ENCODE data around the gene GLIS1. TPM values are rescaled to one million over a fixed set of nuclear protein-coding genes. Genes with fewer than 3 reads are reported as not detected.

Gene GLIS1
- total RNA-seq, 1 donor from 2014 or later, result 17.4 TPM

DNA sequence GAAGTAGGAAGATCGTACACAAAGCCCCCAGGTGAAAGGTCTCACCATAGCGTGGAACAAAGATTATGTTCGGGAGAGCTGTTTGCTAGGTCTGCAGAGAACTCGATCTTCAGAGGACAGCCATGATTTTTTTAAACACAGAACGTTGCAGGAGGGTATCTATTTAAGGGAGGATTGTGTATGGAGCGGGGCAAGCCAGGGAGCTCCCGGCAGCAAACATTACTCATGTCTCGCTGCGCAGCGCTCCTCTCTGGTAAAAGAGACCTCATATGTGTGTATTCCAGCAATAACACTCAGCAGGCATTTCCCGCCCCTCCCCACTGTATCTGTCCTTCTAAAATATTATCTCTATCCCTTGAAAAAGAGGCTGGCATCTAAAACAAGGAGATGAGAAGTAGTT is 2.7 kb downstream of the GLIS1 start:
- DNase-seq (ENCODE audit: low spot score), result no peak
- H3K4me1 Mint-ChIP-seq (ENCODE audit: low read depth), result peaks cover 82% of the 10 kb centered on the region
- H3K9me3 Mint-ChIP-seq (ENCODE audit: low read depth), result no peaks in the 10 kb centered on the region
- no peaks in the 10 kb centered on the region for H3K36me3 Mint-ChIP-seq (ENCODE audit: low read depth)
- no peak for TF ChIP-seq CTCF (IDR thresholded peaks at IDR 0.05)
- no peaks in the 10 kb centered on the region for H3K27me3 Mint-ChIP-seq (ENCODE audit: low read depth)
- H3K4me3 Mint-ChIP-seq (ENCODE audit: unreplicated experiment), result peak overlapping the region; percentile 66
- H3K27ac Mint-ChIP-seq (ENCODE audit: unreplicated experiment), result peak overlapping the region; percentile 97

DNA sequence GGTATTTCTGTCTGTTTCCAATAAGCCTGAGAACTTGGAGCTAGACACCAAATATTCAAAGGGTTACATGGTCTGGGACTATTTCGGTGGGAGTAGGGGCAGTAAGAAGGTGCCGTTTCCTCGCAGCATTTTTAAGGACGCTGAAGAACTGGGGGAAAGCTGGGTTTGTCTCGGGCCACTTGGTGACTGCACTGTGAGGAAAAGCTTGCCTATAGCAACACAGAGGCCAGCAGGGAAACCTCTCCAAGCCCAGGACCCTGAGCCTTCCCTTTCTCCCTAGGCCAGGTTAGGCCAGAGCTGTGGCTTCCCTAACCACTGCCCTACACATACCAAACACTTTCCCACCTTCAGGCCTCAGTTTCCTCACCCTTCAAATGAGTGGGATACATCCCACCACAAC is 3.3 kb downstream of the GLIS1 start:
- peak overlapping the region; percentile 66 for H3K4me3 Mint-ChIP-seq (ENCODE audit: unreplicated experiment)
- peak overlapping the region; percentile 97 for H3K27ac Mint-ChIP-seq (ENCODE audit: unreplicated experiment)
- DNase-seq (ENCODE audit: low spot score), result no peak
- no peak for TF ChIP-seq CTCF (IDR thresholded peaks at IDR 0.05)
- H3K4me1 Mint-ChIP-seq (ENCODE audit: low read depth), result peaks cover 82% of the 10 kb centered on the region
- H3K9me3 Mint-ChIP-seq (ENCODE audit: low read depth), result no peaks in the 10 kb centered on the region
- no peaks in the 10 kb centered on the region for H3K27me3 Mint-ChIP-seq (ENCODE audit: low read depth)
- H3K36me3 Mint-ChIP-seq (ENCODE audit: low read depth), result no peaks in the 10 kb centered on the region

GRCh38 chr1:53735261-53735660 is 3.7 kb downstream of the GLIS1 start:
- peak overlapping the region; percentile 97 for H3K27ac Mint-ChIP-seq (ENCODE audit: unreplicated experiment)

DNA sequence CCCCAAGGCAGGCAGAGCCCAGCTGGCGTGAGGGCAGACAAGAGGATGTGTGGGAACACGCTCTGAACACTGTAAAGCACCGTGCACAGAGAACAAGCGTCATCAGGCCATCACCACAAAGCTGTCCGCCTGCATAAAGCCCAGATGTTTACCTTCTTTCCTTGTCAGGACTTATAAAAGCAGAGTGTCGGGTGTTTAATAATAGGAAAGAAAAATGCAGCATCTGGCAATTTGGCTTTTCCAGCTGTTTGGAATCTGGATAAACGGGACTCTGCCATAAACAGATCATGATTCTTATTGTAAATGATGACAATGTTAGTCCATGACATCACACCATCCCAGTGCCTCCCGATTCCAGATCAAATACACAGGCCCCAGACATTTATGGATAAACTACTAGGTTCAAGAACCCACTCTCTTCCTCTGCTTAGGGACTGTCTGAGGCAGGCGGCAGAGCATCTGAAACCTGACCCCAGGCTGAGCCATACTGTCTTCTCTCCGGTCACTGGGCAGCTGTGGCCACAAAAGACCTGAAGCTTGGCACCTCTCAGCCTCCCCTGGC is 4.2 kb downstream of the GLIS1 start:
- TF ChIP-seq CTCF (IDR thresholded peaks at IDR 0.05), result no peak
- no peak for DNase-seq (ENCODE audit: low spot score)
- H3K4me3 Mint-ChIP-seq (ENCODE audit: unreplicated experiment), result peak overlapping the region; percentile 66
- H3K36me3 Mint-ChIP-seq (ENCODE audit: low read depth), result no peaks in the 10 kb centered on the region
- peak overlapping the region; percentile 97 for H3K27ac Mint-ChIP-seq (ENCODE audit: unreplicated experiment)
- no peaks in the 10 kb centered on the region for H3K27me3 Mint-ChIP-seq (ENCODE audit: low read depth)
- H3K4me1 Mint-ChIP-seq (ENCODE audit: low read depth), result peaks cover 82% of the 10 kb centered on the region
- H3K9me3 Mint-ChIP-seq (ENCODE audit: low read depth), result no peaks in the 10 kb centered on the region

More at GRCh38 chr1:53735261-53735660, 3.7 kb downstream of the GLIS1 start:
- Mint-ChIP-seq H3K27me3 (ENCODE audit: low read depth) (no peaks in the 10 kb centered on the region), H3K4me1 (ENCODE audit: low read depth) (peaks cover 82% of the 10 kb centered on the region), H3K9me3 (ENCODE audit: low read depth) (no peaks in the 10 kb centered on the region), H3K36me3 (ENCODE audit: low read depth) (no peaks in the 10 kb centered on the region), H3K4me3 (ENCODE audit: unreplicated experiment) (peak overlapping the region; percentile 66)
- TF ChIP-seq CTCF (IDR thresholded peaks at IDR 0.05), result no peak
- DNase-seq (ENCODE audit: low spot score), result no peak

DNA sequence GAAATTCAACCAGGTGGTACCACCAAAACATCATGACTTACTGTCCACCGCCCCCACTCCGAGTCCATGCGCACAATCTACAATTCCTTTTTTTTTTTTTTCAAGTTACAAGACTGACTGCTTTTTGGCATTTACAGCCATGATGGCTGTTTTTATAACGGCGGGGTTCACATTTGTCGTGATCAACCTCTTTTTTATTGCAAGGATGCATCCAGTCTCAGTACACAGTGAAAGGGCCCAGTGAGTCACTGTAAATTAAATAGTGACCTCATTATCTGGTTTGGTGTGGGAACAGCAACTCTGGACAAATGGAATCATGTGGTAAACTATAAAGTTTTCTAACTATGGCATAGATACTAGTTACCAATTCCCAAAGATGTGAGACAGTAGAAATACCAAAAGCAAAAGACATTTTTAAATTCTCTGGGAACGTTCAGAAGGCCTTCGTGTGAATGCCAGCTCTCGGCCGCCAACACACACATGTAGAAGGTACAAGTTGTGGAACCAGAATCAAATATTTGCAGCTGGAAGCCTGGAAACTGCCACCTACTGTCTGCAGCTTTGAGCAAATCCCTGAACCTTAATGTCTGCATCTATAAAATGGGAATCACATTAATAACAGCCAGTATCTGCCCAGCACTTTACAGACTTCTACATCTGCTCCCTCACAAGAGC is 4.9 kb downstream of the GLIS1 start:
- TF ChIP-seq CTCF (IDR thresholded peaks at IDR 0.05), result peak; percentile 50
- Mint-ChIP-seq H3K27me3 (ENCODE audit: low read depth) (no peaks in the 10 kb centered on the region), H3K4me1 (ENCODE audit: low read depth) (peaks cover 85% of the 10 kb centered on the region), H3K36me3 (ENCODE audit: low read depth) (no peaks in the 10 kb centered on the region), H3K4me3 (ENCODE audit: unreplicated experiment) (peak overlapping the region; percentile 66), H3K27ac (ENCODE audit: unreplicated experiment) (peak overlapping the region; percentile 97), H3K9me3 (ENCODE audit: low read depth) (no peaks in the 10 kb centered on the region)
- DNase-seq (ENCODE audit: low spot score), result no peak
